ENCODE data around the gene ZNF180.
"Not testable (repeated sequence)": the region's sequence is repeated elsewhere in the genome, so short reads cannot be mapped to it uniquely, and the experiment has no call there.

GRCh38 chr19:44468730-44469129 is 31.6 kb downstream of the ZNF180 start:
- not testable (repeated sequence) for TF ChIP-seq ZNF274 (IDR thresholded peaks at IDR 0.05; ENCODE audit: low read depth, low read length); YY1 (IDR thresholded peaks at IDR 0.05; ENCODE audit: insufficient read depth, insufficient read length); SUZ12 (IDR thresholded peaks at IDR 0.05; ENCODE audit: extremely low read depth, insufficient read depth, insufficient read length)

Data from NT2/D1 (cell line).